H9 (cell line): ENCODE data around the gene NPTX2. TPM values are rescaled to one million over a fixed set of nuclear protein-coding genes. Genes with fewer than 3 reads are reported as not detected.

Source experiments
- DNase-seq: peaks from one replicate; pipeline ENCODE4 v3.0.0-alpha.2; 2017
- H2AFZ ChIP-seq: one replicate; pipeline ENCODE4 v1.6.1; 2013; ENCODE audit warnings: mild to moderate bottlenecking, low read length, control low read depth, moderate library complexity
- H2AK5ac ChIP-seq: 2 replicates; pipeline ENCODE4 v1.6.1; 2013; ENCODE audit warnings: low read length, control low read depth, mixed read lengths; ENCODE audit not compliant: insufficient read length
- H2BK120ac ChIP-seq: one replicate; pipeline ENCODE4 v1.6.1; 2013; ENCODE audit warnings: low read depth, mild to moderate bottlenecking, low read length, control low read depth, inconsistent platforms; ENCODE audit not compliant: poor library complexity, severe bottlenecking
- H2BK12ac ChIP-seq: 2 replicates; pipeline ENCODE4 v1.6.1; 2013; ENCODE audit warnings: low read length, control low read depth, mixed read lengths, low read depth; ENCODE audit not compliant: insufficient read length
- H2BK15ac ChIP-seq: 2 replicates; pipeline ENCODE4 v1.6.1; 2013; ENCODE audit warnings: low read depth, low read length, control low read depth
- H2BK20ac ChIP-seq: one replicate; pipeline ENCODE4 v1.6.1; 2013; ENCODE audit warnings: low read depth, mild to moderate bottlenecking, low read length, control low read depth, inconsistent platforms; ENCODE audit not compliant: poor library complexity, severe bottlenecking
- H2BK5ac ChIP-seq: 2 replicates; pipeline ENCODE4 v1.6.1; 2013; ENCODE audit warnings: low read length, control low read depth, mixed read lengths; ENCODE audit not compliant: insufficient read length
- H3K14ac ChIP-seq: 2 replicates; pipeline ENCODE4 v1.6.1; 2013; ENCODE audit warnings: low read length, control low read depth; ENCODE audit not compliant: insufficient read depth
- H3K18ac ChIP-seq: 2 replicates; pipeline ENCODE4 v1.6.1; 2013; ENCODE audit warnings: low read depth, mild to moderate bottlenecking, mixed read lengths, low read length, control low read depth; ENCODE audit not compliant: insufficient read length
- H3K23ac ChIP-seq: 2 replicates; pipeline ENCODE4 v1.6.1; 2013; ENCODE audit warnings: low read length, control low read depth, mixed read lengths, low read depth; ENCODE audit not compliant: insufficient read length
- H3K23me2 ChIP-seq: 2 replicates; pipeline ENCODE4 v1.6.1; 2013; ENCODE audit warnings: low read depth, mild to moderate bottlenecking, mixed read lengths, low read length, control low read depth; ENCODE audit not compliant: insufficient read length, poor library complexity, severe bottlenecking
- H3K27ac ChIP-seq: 2 replicates; pipeline ENCODE4 v1.5.1; 2013; ENCODE audit warnings: low read length, control low read depth, mixed read lengths, low read depth; ENCODE audit not compliant: insufficient read length
- H3K27me3 ChIP-seq: 2 replicates; pipeline ENCODE4 v1.6.1; 2013; ENCODE audit warnings: low read length, control low read depth, inconsistent platforms; ENCODE audit not compliant: insufficient read depth
- H3K4ac ChIP-seq: 2 replicates; pipeline ENCODE4 v1.6.1; 2013; ENCODE audit warnings: low read depth, mild to moderate bottlenecking, control low read depth, inconsistent platforms, low read length, moderate library complexity
- H3K4me1 ChIP-seq: 2 replicates; pipeline ENCODE4 v1.6.1; 2013; ENCODE audit warnings: low read length, control low read depth, inconsistent platforms; ENCODE audit not compliant: insufficient read depth
- H3K4me2 ChIP-seq: 2 replicates; pipeline ENCODE4 v1.6.1; 2013; ENCODE audit warnings: low read length, control low read depth, mixed read lengths; ENCODE audit not compliant: insufficient read length, insufficient read depth
- H3K56ac ChIP-seq: 2 replicates; pipeline ENCODE4 v1.6.1; 2013; ENCODE audit warnings: low read depth, mild to moderate bottlenecking, mixed read lengths, low read length, control low read depth; ENCODE audit not compliant: insufficient read length
- H3K79me1 ChIP-seq: 2 replicates; pipeline ENCODE4 v1.6.1; 2013; ENCODE audit warnings: low read depth, mild to moderate bottlenecking, moderate library complexity, low read length, control low read depth, inconsistent platforms; ENCODE audit not compliant: insufficient read depth, poor library complexity, severe bottlenecking
- H3K79me2 ChIP-seq: 2 replicates; pipeline ENCODE4 v1.6.1; 2013; ENCODE audit warnings: low read length, control low read depth, inconsistent platforms; ENCODE audit not compliant: insufficient read depth
- H3K9ac ChIP-seq: 2 replicates; pipeline ENCODE4 v1.6.1; 2013; ENCODE audit warnings: low read length, control low read depth, mixed read lengths; ENCODE audit not compliant: insufficient read length; ENCODE audit errors: extremely low read depth
- H3K9me3 ChIP-seq: one replicate; pipeline ENCODE4 v1.6.1; 2013; ENCODE audit warnings: low read depth, low read length, inconsistent platforms; ENCODE audit not compliant: control insufficient read depth
- H3T11ph ChIP-seq: one replicate; pipeline ENCODE4 v1.6.1; 2013; ENCODE audit warnings: mild to moderate bottlenecking, low read length, control low read depth, inconsistent platforms
- H4K20me1 ChIP-seq: one replicate; pipeline ENCODE4 v1.6.1; 2013; ENCODE audit not compliant: control insufficient read depth, insufficient read length, insufficient read depth
- H4K5ac ChIP-seq: 2 replicates; pipeline ENCODE4 v1.6.1; 2013; ENCODE audit warnings: low read depth, mild to moderate bottlenecking, mixed read lengths, low read length, control low read depth; ENCODE audit not compliant: insufficient read length
- H4K8ac ChIP-seq: replicated peaks from 2 replicates; pipeline ENCODE4 v1.6.1; 2013; ENCODE audit warnings: low read length, control low read depth, mixed read lengths, low read depth; ENCODE audit not compliant: insufficient read length
- H4K91ac ChIP-seq: 2 replicates; pipeline ENCODE4 v1.6.1; 2013; ENCODE audit warnings: low read depth, mild to moderate bottlenecking, moderate library complexity, mixed read lengths, low read length, control low read depth; ENCODE audit not compliant: insufficient read length
- H3K27ac Mint-ChIP-seq, 3 experiments: 2 replicates in 2 of 3; 3 replicates in 1 of 3; pipeline ENCODE4 v1.8.0; 2020 to 2021; ENCODE audit warnings: mixed read lengths in 3 of 3, mild to moderate bottlenecking in 1 of 3, moderate library complexity in 1 of 3
- H3K27me3 Mint-ChIP-seq: 2 replicates; pipeline ENCODE4 v1.8.0; 2021; ENCODE audit warnings: low read depth, mild to moderate bottlenecking, moderate library complexity, mixed read lengths
- H3K36me3 Mint-ChIP-seq, 3 experiments: 2 replicates in 2 of 3; 3 replicates in 1 of 3; pipeline ENCODE4 v1.8.0; 2020 to 2021; ENCODE audit warnings: low read depth in 3 of 3, mixed read lengths in 3 of 3; ENCODE audit not compliant: insufficient read depth in 1 of 3
- H3K4me1 Mint-ChIP-seq, 2 experiments: 2 replicates each; pipeline ENCODE4 v1.8.0; 2020; ENCODE audit warnings: mixed read lengths in 2 of 2
- H3K4me3 Mint-ChIP-seq, 2 experiments: 2 replicates in 1 of 2; 3 replicates in 1 of 2; pipeline ENCODE4 v1.8.0; 2020 to 2021; ENCODE audit warnings: mild to moderate bottlenecking in 2 of 2, mixed read lengths in 2 of 2, moderate library complexity in 1 of 2
- H3K9me3 Mint-ChIP-seq, 2 experiments: 2 replicates in 1 of 2; 3 replicates in 1 of 2; pipeline ENCODE4 v1.8.0; 2020; ENCODE audit warnings: mild to moderate bottlenecking in 2 of 2, mixed read lengths in 2 of 2, moderate library complexity in 1 of 2
- WGBS: extraction: QIAGEN DNeasy Blood & Tissue Kit; methylation state at CpG from one replicate; pipeline ENCODE4 v1.1.7; 2013; ENCODE audit warnings: missing lambda C conversion rate, low lambda C conversion rate, mixed read lengths; ENCODE audit not compliant: insufficient read length; ENCODE audit errors: extremely low coverage; 5-methylcytosine and 5-hydroxymethylcytosine counted together
- total RNA-seq: library from RNA; stranded (reverse); gene quantifications from 2 replicates; pipeline ENCODE4 v1.2.1, GENCODE V29; 2021
- TF ChIP-seq, protein P1 (sequence below): fragments of 200-600 bp; sonication (generic); conservative IDR thresholded peaks from 3 replicates; pipeline ENCODE4 v1.8.0; 2021; ENCODE audit warnings: antibody characterized with exemption, mild to moderate bottlenecking

The NPTX2 gene
- total RNA-seq, 1 experiment from 2014 or later, result 8.4 TPM

- no peak overlapping the region for H2BK120ac ChIP-seq
- H3K79me2 ChIP-seq, result no peaks in the 10 kb centered on the region
- no peaks in the 10 kb centered on the region for H4K20me1 ChIP-seq
- H3K14ac ChIP-seq, result no peak overlapping the region
- no peak overlapping the region for H3K56ac ChIP-seq
- H3K79me1 ChIP-seq, result no peaks in the 10 kb centered on the region
- H2BK12ac ChIP-seq, result no peak overlapping the region
- no peak overlapping the region for H3K27ac ChIP-seq
- Mint-ChIP-seq H3K4me1 (peaks cover 6 to 7% of the 10 kb centered on the region in 2 experiments), H3K36me3 (peaks cover 0 to 7% (median 0%) of the 10 kb centered on the region in 3 experiments; a peak in 4 of 7 replicates), H3K27me3 (peaks cover 5% of the 10 kb centered on the region), H3K27ac (no peak overlapping the region; a peak in 1 of 7 replicates), H3K9me3 (peaks cover 13 to 14% of the 10 kb centered on the region in 2 experiments), H3K4me3 (no peak overlapping the region)
- no peaks in the 10 kb centered on the region for H3K27me3 ChIP-seq
- H3K4me2 ChIP-seq, result no peak overlapping the region
- no peak for DNase-seq
- no peaks in the 10 kb centered on the region for H3K4me1 ChIP-seq
- H4K8ac ChIP-seq, result no peak overlapping the region
- H2BK5ac ChIP-seq, result no peak overlapping the region
- H3T11ph ChIP-seq, result no peak overlapping the region
- H2BK15ac ChIP-seq, result no peak overlapping the region
- H3K9me3 ChIP-seq, result no peaks in the 10 kb centered on the region
- H4K91ac ChIP-seq, result no peak overlapping the region
- H3K4ac ChIP-seq, result no peak overlapping the region
- H2AK5ac ChIP-seq, result no peak overlapping the region
- no peak overlapping the region for H2AFZ ChIP-seq
- TF ChIP-seq, protein P1, sequence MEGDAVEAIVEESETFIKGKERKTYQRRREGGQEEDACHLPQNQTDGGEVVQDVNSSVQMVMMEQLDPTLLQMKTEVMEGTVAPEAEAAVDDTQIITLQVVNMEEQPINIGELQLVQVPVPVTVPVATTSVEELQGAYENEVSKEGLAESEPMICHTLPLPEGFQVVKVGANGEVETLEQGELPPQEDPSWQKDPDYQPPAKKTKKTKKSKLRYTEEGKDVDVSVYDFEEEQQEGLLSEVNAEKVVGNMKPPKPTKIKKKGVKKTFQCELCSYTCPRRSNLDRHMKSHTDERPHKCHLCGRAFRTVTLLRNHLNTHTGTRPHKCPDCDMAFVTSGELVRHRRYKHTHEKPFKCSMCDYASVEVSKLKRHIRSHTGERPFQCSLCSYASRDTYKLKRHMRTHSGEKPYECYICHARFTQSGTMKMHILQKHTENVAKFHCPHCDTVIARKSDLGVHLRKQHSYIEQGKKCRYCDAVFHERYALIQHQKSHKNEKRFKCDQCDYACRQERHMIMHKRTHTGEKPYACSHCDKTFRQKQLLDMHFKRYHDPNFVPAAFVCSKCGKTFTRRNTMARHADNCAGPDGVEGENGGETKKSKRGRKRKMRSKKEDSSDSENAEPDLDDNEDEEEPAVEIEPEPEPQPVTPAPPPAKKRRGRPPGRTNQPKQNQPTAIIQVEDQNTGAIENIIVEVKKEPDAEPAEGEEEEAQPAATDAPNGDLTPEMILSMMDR, result no peak
- no peak overlapping the region for H2BK20ac ChIP-seq
- H3K23ac ChIP-seq, result no peak overlapping the region
- no CpG with 5 or more reads among the region's 8 CpGs for WGBS
- H3K18ac ChIP-seq, result no peak overlapping the region
- no peak overlapping the region for H4K5ac ChIP-seq
- no peak overlapping the region for H3K9ac ChIP-seq
- no peaks in the 10 kb centered on the region for H3K23me2 ChIP-seq
Measured at GRCh38 chr7:98568891-98569290, 48.2 kb upstream of the NPTX2 start.
